Activated CD8-positive, alpha-beta T cell treated with anti-CD3 and anti-CD28 coated beads for 36 hours (primary cell): ENCODE data around the gene STIMATE. TPM values are rescaled to one million over a fixed set of nuclear protein-coding genes. Genes with fewer than 3 reads are reported as not detected.

Experiments used
- ATAC-seq: fragments of 200-7000 bp; cut with Tn5 transposase; one replicate; pipeline ENCODE4 v1.10.0; 2021; ENCODE audit warnings: mild to moderate bottlenecking, moderate library complexity
- CTCF ChIA-PET: fragments of 350-600 bp; sonication (Branson Sonifier 250); formaldehyde crosslinking; loops from one replicate; lab custom pipeline; 2021; ENCODE audit warnings: antibody characterized with exemption; lab: Charles Lee
- POLR2A ChIA-PET: fragments of 350-600 bp; sonication (Branson Sonifier 250); formaldehyde crosslinking; loops from one replicate; lab custom pipeline; 2021; ENCODE audit warnings: antibody characterized with exemption; lab: Charles Lee
- DNase-seq: peaks from one replicate; pipeline ENCODE4 v3.0.0-alpha.2; 2020
- H3K27ac Mint-ChIP-seq: one replicate; pipeline ENCODE4 v1.8.0; 2021; ENCODE audit warnings: mild to moderate bottlenecking, mixed read lengths
- H3K27me3 Mint-ChIP-seq: one replicate; pipeline ENCODE4 v1.8.0; 2021; ENCODE audit warnings: mixed read lengths
- H3K36me3 Mint-ChIP-seq: one replicate; pipeline ENCODE4 v1.8.0; 2021; ENCODE audit warnings: low read depth, mixed read lengths
- H3K4me1 Mint-ChIP-seq: one replicate; pipeline ENCODE4 v1.8.0; 2021; ENCODE audit warnings: low read depth, mixed read lengths
- H3K4me3 Mint-ChIP-seq: one replicate; pipeline ENCODE4 v1.8.0; 2021; ENCODE audit warnings: mild to moderate bottlenecking, moderate library complexity, mixed read lengths
- H3K9me3 Mint-ChIP-seq: one replicate; pipeline ENCODE4 v1.8.0; 2021; ENCODE audit warnings: mixed read lengths
- CTCF ChIP-seq: fragments of 200-600 bp; IDR thresholded peaks from one replicate; pipeline ENCODE4 v1.8.0; 2022; ENCODE audit warnings: antibody characterized with exemption, mild to moderate bottlenecking
- intact Hi-C: fragments of 100-400 bp; cut with micrococcal nuclease; formaldehyde crosslinking; loops from one replicate; pipeline ENCODE4 v1.10.0; 2022
- total RNA-seq, 2 experiments: library from RNA; stranded (reverse); gene quantifications; one replicate each; pipeline ENCODE4 v1.2.3, GENCODE V29; 2021

Gene STIMATE
- total RNA-seq, 2 experiments from 2014 or later, result 17.3 to 18.3 TPM

- ATAC-seq (no peak), DNase-seq (no peak)
- Mint-ChIP-seq H3K9me3 (no peaks in the 10 kb centered on the region), H3K4me1 (no peaks in the 10 kb centered on the region), H3K27me3 (no peaks in the 10 kb centered on the region), H3K27ac (no peak overlapping the region), H3K4me3 (no peak overlapping the region), H3K36me3 (no peaks in the 10 kb centered on the region)
- TF ChIP-seq CTCF, result no peak
- CTCF ChIA-PET, result interaction anchor here (0.7 to 1.1 kb wide), 2 partner anchors 29 to 72 kb away, joined by 3 read pairs; no protein-coding TSS in a partner anchor
- POLR2A ChIA-PET, result interaction anchor here (1.0 kb wide), 1 partner anchor 157 kb away, joined by 4 read pairs; no protein-coding TSS in a partner anchor
- intact Hi-C loops, result no loop called here
Observed at GRCh38 chr3:52791928-52792327, 105.4 kb downstream of the STIMATE start.

GRCh38 chr3:52791366-52791765, 106.0 kb downstream of the STIMATE start:
- no peak overlapping the region for H3K27ac Mint-ChIP-seq
- POLR2A ChIA-PET, result no interaction called here
- no peaks in the 10 kb centered on the region for H3K4me1 Mint-ChIP-seq
- H3K4me3 Mint-ChIP-seq, result no peak overlapping the region
- H3K27me3 Mint-ChIP-seq, result no peaks in the 10 kb centered on the region
- TF ChIP-seq CTCF, result no peak
- DNase-seq (no peak), ATAC-seq (no peak)
- CTCF ChIA-PET, result interaction anchor here (0.7 to 1.1 kb wide), 2 partner anchors 30 to 72 kb away, joined by 3 read pairs; no protein-coding TSS in a partner anchor
- intact Hi-C loops, result no loop called here
- no peaks in the 10 kb centered on the region for H3K36me3 Mint-ChIP-seq
- H3K9me3 Mint-ChIP-seq, result no peaks in the 10 kb centered on the region

- intact Hi-C loops, result no loop called here
- POLR2A ChIA-PET, result no interaction called here
- no peak for DNase-seq
- Mint-ChIP-seq H3K4me3 (no peak overlapping the region), H3K4me1 (no peaks in the 10 kb centered on the region), H3K9me3 (no peaks in the 10 kb centered on the region), H3K36me3 (no peaks in the 10 kb centered on the region), H3K27me3 (no peaks in the 10 kb centered on the region), H3K27ac (no peak overlapping the region)
- no peak for ATAC-seq
- CTCF ChIA-PET, result interaction anchor here (1.3 kb wide), 1 partner anchor 8 kb away, joined by 3 read pairs; no protein-coding TSS in a partner anchor
- no peak for TF ChIP-seq CTCF
Observed at GRCh38 chr3:52790741-52791140, 106.6 kb downstream of the STIMATE start.

- Mint-ChIP-seq H3K27me3 (no peaks in the 10 kb centered on the region), H3K27ac (no peak overlapping the region), H3K36me3 (no peaks in the 10 kb centered on the region), H3K4me1 (no peaks in the 10 kb centered on the region), H3K9me3 (no peaks in the 10 kb centered on the region), H3K4me3 (no peak overlapping the region)
- no peak for DNase-seq
- CTCF ChIA-PET, result interaction anchor here (1.3 kb wide), 1 partner anchor 8 kb away, joined by 3 read pairs; no protein-coding TSS in a partner anchor
- TF ChIP-seq CTCF, result no peak
- no peak for ATAC-seq
- POLR2A ChIA-PET, result no interaction called here
- intact Hi-C loops, result no loop called here
Observed at GRCh38 chr3:52790337-52790736, 107.0 kb downstream of the STIMATE start.

- H3K4me1 Mint-ChIP-seq, result no peaks in the 10 kb centered on the region
- H3K27ac Mint-ChIP-seq, result no peak overlapping the region
- POLR2A ChIA-PET, result no interaction called here
- DNase-seq (no peak), ATAC-seq (no peak)
- H3K9me3 Mint-ChIP-seq, result no peaks in the 10 kb centered on the region
- intact Hi-C loops, result no loop called here
- no peaks in the 10 kb centered on the region for H3K36me3 Mint-ChIP-seq
- H3K27me3 Mint-ChIP-seq, result no peaks in the 10 kb centered on the region
- CTCF ChIA-PET, result interaction anchor here (1.3 kb wide), 1 partner anchor 9 kb away, joined by 3 read pairs; no protein-coding TSS in a partner anchor
- H3K4me3 Mint-ChIP-seq, result no peak overlapping the region
- no peak for TF ChIP-seq CTCF
Observed at GRCh38 chr3:52789746-52790040, 107.7 kb downstream of the STIMATE start.
